Ishikawa (cell line): ENCODE measurements around the gene TNFAIP3.

ENCODE experiments used
- CEBPB ChIP-seq: IDR thresholded peaks from 2 replicates; pipeline ENCODE4 v1.6.1; 2012
- CREB1 ChIP-seq: IDR thresholded peaks from 2 replicates; pipeline ENCODE4 v1.6.1; 2012; ENCODE audit warnings: low read depth
- EGR1 ChIP-seq: IDR thresholded peaks from 2 replicates; pipeline ENCODE4 v1.6.1; 2012
- EP300 ChIP-seq: IDR thresholded peaks from 2 replicates; pipeline ENCODE4 v1.6.1; 2012; ENCODE audit warnings: borderline replicate concordance
- FOXM1 ChIP-seq: IDR thresholded peaks from 2 replicates; pipeline ENCODE4 v1.6.1; 2012; ENCODE audit warnings: low read depth, borderline replicate concordance
- MAX ChIP-seq: IDR thresholded peaks from 2 replicates; pipeline ENCODE4 v1.6.1; 2012
- NFIC ChIP-seq: IDR thresholded peaks from 2 replicates; pipeline ENCODE4 v1.6.1; 2012
- RAD21 ChIP-seq: IDR thresholded peaks from 2 replicates; pipeline ENCODE4 v1.6.1; 2012; ENCODE audit warnings: low read depth
- TAF1 ChIP-seq: IDR thresholded peaks from 2 replicates; pipeline ENCODE4 v1.6.1; 2012; ENCODE audit warnings: low read depth, mild to moderate bottlenecking
- TCF12 ChIP-seq: IDR thresholded peaks from 2 replicates; pipeline ENCODE4 v1.6.1; 2012; ENCODE audit warnings: low read depth
- TEAD4 ChIP-seq: IDR thresholded peaks from 2 replicates; pipeline ENCODE4 v1.6.1; 2012
- YY1 ChIP-seq: IDR thresholded peaks from 2 replicates; pipeline ENCODE4 v1.6.1; 2012; ENCODE audit warnings: low read depth
- ZBTB7A ChIP-seq: IDR thresholded peaks from 2 replicates; pipeline ENCODE4 v1.6.1; 2012; ENCODE audit warnings: low read depth
- TF ChIP-seq, protein P1 (sequence below): IDR thresholded peaks from 2 replicates; pipeline ENCODE4 v1.6.1; 2012
- TF ChIP-seq, protein P2 (sequence below): IDR thresholded peaks from 2 replicates; pipeline ENCODE4 v1.6.1; 2012; ENCODE audit warnings: low read depth, mild to moderate bottlenecking

The TNFAIP3 gene

GRCh38 chr6:137849981-137850714 is 16.9 kb upstream of the TNFAIP3 start:
- TF ChIP-seq CEBPB (no peak), TAF1 (no peak), TEAD4 (no peak), EP300 (no peak), YY1 (no peak), EGR1 (no peak), ZBTB7A (no peak), TCF12 (no peak), FOXM1 (no peak), MAX (no peak)

GRCh38 chr6:137850816-137851602 is 16.1 kb upstream of the TNFAIP3 start:
- TF ChIP-seq RAD21 (no peak), YY1 (no peak), TCF12 (no peak), MAX (no peak), TEAD4 (no peak), NFIC (no peak), ZBTB7A (no peak), EP300 (no peak), TAF1 (no peak), EGR1 (no peak), CEBPB (no peak)
- TF ChIP-seq, protein P1, sequence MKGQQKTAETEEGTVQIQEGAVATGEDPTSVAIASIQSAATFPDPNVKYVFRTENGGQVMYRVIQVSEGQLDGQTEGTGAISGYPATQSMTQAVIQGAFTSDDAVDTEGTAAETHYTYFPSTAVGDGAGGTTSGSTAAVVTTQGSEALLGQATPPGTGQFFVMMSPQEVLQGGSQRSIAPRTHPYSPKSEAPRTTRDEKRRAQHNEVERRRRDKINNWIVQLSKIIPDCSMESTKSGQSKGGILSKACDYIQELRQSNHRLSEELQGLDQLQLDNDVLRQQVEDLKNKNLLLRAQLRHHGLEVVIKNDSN: no peak
- TF ChIP-seq, protein P2, sequence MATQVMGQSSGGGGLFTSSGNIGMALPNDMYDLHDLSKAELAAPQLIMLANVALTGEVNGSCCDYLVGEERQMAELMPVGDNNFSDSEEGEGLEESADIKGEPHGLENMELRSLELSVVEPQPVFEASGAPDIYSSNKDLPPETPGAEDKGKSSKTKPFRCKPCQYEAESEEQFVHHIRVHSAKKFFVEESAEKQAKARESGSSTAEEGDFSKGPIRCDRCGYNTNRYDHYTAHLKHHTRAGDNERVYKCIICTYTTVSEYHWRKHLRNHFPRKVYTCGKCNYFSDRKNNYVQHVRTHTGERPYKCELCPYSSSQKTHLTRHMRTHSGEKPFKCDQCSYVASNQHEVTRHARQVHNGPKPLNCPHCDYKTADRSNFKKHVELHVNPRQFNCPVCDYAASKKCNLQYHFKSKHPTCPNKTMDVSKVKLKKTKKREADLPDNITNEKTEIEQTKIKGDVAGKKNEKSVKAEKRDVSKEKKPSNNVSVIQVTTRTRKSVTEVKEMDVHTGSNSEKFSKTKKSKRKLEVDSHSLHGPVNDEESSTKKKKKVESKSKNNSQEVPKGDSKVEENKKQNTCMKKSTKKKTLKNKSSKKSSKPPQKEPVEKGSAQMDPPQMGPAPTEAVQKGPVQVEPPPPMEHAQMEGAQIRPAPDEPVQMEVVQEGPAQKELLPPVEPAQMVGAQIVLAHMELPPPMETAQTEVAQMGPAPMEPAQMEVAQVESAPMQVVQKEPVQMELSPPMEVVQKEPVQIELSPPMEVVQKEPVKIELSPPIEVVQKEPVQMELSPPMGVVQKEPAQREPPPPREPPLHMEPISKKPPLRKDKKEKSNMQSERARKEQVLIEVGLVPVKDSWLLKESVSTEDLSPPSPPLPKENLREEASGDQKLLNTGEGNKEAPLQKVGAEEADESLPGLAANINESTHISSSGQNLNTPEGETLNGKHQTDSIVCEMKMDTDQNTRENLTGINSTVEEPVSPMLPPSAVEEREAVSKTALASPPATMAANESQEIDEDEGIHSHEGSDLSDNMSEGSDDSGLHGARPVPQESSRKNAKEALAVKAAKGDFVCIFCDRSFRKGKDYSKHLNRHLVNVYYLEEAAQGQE: no peak

DNA sequence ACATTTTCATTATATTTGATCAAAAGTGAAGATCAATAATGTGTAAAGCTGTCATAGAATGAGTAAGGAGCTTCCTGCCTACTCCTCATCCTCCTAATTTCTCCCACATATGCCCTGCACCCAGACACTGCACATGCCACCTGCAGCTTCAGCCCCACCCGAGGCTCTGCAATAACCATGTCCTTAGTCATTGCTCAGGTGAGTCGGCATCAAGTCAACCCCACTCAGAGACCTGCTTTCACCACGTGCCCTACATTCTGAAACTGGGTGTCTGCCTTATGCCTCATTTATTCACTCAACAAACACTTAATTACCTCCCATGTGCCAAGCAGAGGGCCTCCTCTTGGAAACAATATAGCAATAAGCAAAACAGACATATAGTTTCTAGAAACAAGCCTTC is 15.4 kb upstream of the TNFAIP3 start:
- TF ChIP-seq, protein P1: no peak
- TF ChIP-seq MAX: no peak
- TF ChIP-seq TEAD4: no peak
- no peak for TF ChIP-seq TCF12
- no peak for TF ChIP-seq EP300
- no peak for TF ChIP-seq CREB1
- TF ChIP-seq, protein P2: no peak
- TF ChIP-seq EGR1: no peak
- TF ChIP-seq CEBPB: no peak
- TF ChIP-seq RAD21: no peak
- no peak for TF ChIP-seq FOXM1
- TF ChIP-seq NFIC: no peak

DNA sequence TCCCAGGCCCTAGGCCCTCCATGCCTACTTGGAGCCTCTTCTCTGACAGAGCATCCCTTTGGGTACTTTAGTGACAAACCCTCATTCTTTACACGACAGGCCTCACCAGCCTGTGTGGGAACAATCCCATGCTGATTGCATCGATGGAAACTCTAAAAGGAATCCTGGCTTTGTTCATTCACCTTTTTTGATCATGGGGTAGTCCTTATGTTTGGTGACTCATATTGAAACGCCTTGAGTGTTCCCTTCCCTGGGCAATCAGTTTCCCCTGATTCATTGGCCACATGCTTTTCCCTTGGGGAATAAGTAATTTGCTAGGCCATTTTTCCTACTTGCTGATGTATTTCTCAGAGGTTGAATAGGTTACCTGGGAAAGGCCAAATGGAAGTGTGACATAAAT is 14.7 kb upstream of the TNFAIP3 start:
- TF ChIP-seq CREB1 (no peak), TAF1 (no peak), TEAD4 (no peak), TCF12 (no peak), CEBPB (no peak), FOXM1 (no peak), ZBTB7A (no peak), MAX (no peak), EGR1 (no peak)
- TF ChIP-seq, protein P2: no peak
- TF ChIP-seq, protein P1: no peak
